GM23338 (cell line): Measurements from ENCODE around the gene GHR.

Experiments
- EZH2 ChIP-seq: fragments of 200-600 bp; sonication (generic); IDR thresholded peaks from one replicate; pipeline ENCODE4 v1.8.0; 2017; ENCODE audit warnings: antibody characterized with exemption, mild to moderate bottlenecking, low read depth; ENCODE audit not compliant: unreplicated experiment
- POLR2AphosphoS5 ChIP-seq: IDR thresholded peaks from 2 replicates; pipeline ENCODE4 v1.6.1; 2016; ENCODE audit warnings: antibody characterized with exemption, low read depth
- TF ChIP-seq, protein P1 (sequence below), 2 experiments: fragments of 200-600 bp in 1 of 2; sonication (generic) in 1 of 2; conservative IDR thresholded peaks; 2 replicates each; pipeline versions ENCODE4 v1.5.1 to v1.6.1; 2016 to 2017; ENCODE audit warnings: antibody characterized with exemption in 2 of 2, low read depth in 2 of 2, mild to moderate bottlenecking in 2 of 2, moderate library complexity in 1 of 2
- TF ChIP-seq, protein P2 (sequence below): IDR thresholded peaks from one replicate; pipeline ENCODE4 v1.6.1; 2018; ENCODE audit warnings: antibody characterized with exemption; ENCODE audit not compliant: unreplicated experiment

GRCh38 chr5:42641336-42642005, 218.2 kb downstream of the GHR start:
- no peak for TF ChIP-seq POLR2AphosphoS5
- no peak for TF ChIP-seq EZH2
- TF ChIP-seq, protein P1, sequence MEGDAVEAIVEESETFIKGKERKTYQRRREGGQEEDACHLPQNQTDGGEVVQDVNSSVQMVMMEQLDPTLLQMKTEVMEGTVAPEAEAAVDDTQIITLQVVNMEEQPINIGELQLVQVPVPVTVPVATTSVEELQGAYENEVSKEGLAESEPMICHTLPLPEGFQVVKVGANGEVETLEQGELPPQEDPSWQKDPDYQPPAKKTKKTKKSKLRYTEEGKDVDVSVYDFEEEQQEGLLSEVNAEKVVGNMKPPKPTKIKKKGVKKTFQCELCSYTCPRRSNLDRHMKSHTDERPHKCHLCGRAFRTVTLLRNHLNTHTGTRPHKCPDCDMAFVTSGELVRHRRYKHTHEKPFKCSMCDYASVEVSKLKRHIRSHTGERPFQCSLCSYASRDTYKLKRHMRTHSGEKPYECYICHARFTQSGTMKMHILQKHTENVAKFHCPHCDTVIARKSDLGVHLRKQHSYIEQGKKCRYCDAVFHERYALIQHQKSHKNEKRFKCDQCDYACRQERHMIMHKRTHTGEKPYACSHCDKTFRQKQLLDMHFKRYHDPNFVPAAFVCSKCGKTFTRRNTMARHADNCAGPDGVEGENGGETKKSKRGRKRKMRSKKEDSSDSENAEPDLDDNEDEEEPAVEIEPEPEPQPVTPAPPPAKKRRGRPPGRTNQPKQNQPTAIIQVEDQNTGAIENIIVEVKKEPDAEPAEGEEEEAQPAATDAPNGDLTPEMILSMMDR (conservative IDR thresholded peaks at IDR 0.05; ENCODE audit: low read depth in 2 of 2), result no peak
- TF ChIP-seq, protein P2, sequence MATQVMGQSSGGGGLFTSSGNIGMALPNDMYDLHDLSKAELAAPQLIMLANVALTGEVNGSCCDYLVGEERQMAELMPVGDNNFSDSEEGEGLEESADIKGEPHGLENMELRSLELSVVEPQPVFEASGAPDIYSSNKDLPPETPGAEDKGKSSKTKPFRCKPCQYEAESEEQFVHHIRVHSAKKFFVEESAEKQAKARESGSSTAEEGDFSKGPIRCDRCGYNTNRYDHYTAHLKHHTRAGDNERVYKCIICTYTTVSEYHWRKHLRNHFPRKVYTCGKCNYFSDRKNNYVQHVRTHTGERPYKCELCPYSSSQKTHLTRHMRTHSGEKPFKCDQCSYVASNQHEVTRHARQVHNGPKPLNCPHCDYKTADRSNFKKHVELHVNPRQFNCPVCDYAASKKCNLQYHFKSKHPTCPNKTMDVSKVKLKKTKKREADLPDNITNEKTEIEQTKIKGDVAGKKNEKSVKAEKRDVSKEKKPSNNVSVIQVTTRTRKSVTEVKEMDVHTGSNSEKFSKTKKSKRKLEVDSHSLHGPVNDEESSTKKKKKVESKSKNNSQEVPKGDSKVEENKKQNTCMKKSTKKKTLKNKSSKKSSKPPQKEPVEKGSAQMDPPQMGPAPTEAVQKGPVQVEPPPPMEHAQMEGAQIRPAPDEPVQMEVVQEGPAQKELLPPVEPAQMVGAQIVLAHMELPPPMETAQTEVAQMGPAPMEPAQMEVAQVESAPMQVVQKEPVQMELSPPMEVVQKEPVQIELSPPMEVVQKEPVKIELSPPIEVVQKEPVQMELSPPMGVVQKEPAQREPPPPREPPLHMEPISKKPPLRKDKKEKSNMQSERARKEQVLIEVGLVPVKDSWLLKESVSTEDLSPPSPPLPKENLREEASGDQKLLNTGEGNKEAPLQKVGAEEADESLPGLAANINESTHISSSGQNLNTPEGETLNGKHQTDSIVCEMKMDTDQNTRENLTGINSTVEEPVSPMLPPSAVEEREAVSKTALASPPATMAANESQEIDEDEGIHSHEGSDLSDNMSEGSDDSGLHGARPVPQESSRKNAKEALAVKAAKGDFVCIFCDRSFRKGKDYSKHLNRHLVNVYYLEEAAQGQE, result no peak
